ENCODE measurements around the gene SLC7A6.

SLC7A6 gene

GRCh38 chr16:68257906-68258800 lies 6.2 kb upstream of the SLC7A6 start:
- no peak for DNase-seq

DNA sequence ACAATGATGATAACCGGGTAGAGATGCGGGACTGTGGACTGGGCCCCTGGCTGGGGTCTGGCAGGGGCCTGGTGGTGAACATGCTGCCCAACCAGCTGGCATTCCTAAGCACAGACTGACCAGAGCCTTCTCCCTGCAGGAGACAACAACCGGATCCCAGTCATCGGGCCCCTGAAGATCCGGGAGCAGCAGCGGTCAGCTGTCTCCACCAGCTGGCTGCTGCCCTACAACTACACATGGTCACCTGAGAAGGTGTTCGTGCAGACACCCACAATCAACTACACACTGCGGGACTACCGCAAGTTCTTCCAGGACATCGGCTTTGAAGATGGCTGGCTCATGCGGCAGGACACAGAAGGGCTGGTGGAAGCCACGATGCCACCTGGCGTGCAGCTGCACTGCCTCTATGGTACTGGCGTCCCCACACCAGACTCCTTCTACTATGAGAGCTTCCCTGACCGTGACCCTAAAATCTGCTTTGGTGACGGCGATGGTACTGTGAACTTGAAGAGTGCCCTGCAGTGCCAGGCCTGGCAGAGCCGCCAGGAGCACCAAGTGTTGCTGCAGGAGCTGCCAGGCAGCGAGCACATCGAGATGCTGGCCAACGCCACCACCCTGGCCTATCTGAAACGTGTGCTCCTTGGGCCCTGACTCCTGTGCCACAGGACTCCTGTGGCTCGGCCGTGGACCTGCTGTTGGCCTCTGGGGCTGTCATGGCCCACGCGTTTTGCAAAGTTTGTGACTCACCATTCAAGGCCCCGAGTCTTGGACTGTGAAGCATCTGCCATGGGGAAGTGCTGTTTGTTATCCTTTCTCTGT lies 5.1 kb upstream of the SLC7A6 start:
- DNase-seq: no peak

- no peak for DNase-seq
Observed at GRCh38 chr16:68263559-68264127, 683 bp upstream of the SLC7A6 start.

- DNase-seq: peak; percentile 71
Observed at GRCh38 chr16:68265078-68265920, 973 bp downstream of the SLC7A6 start.

- no peak for DNase-seq
Observed at GRCh38 chr16:68267612-68268405, 3.5 kb downstream of the SLC7A6 start.

DNA sequence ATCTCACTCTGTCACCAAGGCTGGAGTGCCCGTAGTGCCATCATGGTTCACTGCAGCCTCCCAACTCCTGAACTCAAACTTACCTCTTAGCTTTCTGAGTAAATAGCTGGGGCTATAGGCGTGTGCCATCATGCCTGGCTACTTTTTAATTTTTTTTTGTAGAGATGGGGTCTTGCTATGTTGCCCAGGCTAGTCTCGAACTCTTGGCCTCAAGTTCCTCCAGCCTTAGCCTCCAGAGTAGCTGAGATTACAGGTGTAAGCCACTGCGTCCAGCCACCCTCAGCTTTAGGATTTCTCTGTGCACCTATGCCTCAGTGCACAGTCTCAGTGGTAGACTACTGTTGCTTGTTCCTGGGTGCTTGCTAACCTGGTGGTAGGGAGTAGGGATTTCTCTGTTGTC lies 5.5 kb downstream of the SLC7A6 start:
- no peak for DNase-seq

DNA sequence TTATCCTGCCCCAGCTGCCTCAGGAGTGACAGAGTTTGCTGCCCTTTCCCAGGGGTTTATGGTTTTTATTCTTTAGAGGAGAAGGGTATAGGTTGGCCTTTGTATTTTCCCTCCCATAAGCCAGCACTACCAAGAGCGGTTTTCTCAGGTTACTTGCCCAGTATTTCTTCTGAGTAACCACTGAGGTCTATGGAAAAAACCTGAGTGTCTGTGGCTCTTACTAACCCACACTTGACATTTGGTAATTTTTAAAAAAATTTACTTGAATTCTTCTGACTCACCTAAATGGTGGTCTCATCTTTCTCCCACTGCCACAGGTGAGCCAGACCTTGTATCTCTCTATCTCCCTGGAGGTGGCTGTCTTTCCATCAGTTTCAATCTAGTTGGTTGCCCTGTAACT lies 6.0 kb downstream of the SLC7A6 start:
- DNase-seq: no peak

DNA sequence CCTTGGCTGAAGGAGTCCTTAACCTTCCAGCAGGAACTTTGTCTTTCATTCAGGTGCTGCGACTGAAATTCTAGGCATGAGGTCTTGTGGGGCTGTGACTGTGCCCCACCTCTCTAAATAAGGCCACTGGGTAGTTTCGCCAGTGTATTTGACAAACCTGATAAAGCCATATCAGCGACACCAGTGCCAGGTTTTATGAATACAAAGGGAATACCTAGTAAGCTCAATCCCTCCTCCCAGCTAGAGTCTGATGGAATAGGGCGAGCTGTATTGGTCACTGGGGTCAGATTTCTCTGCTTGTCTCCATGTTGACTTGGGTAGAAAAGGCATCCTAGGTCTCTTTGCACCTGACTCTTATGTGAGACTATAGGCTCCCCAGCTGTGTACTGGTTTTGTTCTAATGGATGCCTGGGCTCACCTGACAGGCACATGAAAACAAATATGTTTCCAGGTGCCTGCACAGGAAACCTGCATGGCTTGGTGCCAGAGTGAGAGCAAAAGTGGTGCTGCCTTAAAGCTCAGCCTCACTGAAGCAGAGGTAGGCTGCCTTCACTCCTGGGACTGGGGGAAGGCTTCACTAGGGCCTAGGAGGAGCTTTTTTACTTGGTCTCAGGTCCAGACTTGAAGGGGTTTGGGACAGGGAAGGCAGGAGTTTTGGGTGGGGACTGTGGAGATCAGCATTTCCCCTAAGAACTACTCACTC lies 8.3 kb downstream of the SLC7A6 start:
- DNase-seq: peak; percentile 85

DNA sequence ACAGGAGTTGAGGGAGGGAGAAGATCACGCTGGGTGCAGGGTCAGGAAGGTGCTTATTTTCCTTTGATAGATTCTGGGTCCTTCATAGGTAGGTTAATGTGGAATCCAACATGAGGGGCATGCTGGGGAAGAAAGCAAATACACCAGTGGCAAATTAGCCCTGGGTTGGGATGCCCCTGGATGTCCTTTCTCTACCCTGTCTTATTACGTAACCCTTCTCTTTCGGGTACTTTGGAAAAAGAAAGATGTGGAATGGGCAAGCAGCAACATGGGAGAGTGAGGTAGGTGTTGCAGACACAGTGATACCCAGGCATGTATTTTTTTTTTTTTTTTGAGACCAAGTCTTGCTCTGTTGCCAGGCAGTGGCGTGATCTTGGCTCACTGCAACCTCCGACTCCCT lies 9.1 kb downstream of the SLC7A6 start:
- no peak for DNase-seq

GRCh38 chr16:68273896-68274295 lies 9.6 kb downstream of the SLC7A6 start:
- DNase-seq: peak; percentile 42

DNA sequence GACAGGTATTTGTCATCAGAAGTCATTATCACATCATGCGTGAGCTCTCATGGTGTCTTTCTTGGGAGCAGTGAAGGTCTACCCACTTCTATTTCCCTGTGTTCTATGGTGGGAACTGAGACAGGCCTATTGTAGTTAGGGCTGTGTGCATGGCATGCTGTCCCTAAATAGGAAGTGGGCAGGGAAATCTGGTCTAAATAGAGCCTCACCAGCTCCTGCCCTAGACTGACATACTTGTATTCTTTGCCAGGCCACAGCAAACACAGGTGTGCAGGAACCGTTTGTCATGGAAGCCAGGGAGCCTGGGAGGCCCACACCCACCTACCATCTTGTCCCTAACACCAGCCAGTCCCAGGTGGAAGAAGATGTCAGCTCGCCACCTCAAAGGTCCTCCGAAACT lies 10.1 kb downstream of the SLC7A6 start:
- no peak for DNase-seq

DNA sequence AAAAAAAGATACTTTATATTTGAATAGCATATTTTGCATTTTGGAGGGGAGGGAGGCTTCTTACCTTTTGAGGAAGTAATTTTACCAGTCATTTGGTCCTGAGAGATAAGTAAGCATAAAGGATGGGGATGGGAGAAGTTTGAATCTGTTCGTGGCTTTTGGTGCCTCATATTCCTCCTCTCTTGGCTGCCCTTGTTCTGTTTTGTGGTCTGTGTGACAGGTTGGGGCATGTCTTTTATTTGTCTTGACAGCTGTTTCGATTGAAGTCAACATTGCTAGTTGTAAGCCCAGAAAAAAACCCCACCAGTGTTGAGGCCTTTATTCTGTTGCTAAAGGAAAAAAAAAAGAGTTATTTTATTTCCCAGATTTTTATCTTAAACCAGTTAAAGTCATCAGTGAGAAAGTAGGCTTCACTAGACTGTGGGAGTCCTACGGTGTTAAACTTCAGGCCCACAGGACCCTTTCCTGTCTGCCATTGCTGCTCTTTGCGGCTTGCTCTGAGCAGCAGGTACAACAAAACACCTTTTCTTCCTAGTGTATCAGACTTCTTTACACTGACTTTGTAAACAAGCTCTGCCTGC lies 11.4 kb downstream of the SLC7A6 start:
- DNase-seq: peak; percentile 72

GRCh38 chr16:68276223-68276622 lies 11.9 kb downstream of the SLC7A6 start:
- no peak for DNase-seq

DNA sequence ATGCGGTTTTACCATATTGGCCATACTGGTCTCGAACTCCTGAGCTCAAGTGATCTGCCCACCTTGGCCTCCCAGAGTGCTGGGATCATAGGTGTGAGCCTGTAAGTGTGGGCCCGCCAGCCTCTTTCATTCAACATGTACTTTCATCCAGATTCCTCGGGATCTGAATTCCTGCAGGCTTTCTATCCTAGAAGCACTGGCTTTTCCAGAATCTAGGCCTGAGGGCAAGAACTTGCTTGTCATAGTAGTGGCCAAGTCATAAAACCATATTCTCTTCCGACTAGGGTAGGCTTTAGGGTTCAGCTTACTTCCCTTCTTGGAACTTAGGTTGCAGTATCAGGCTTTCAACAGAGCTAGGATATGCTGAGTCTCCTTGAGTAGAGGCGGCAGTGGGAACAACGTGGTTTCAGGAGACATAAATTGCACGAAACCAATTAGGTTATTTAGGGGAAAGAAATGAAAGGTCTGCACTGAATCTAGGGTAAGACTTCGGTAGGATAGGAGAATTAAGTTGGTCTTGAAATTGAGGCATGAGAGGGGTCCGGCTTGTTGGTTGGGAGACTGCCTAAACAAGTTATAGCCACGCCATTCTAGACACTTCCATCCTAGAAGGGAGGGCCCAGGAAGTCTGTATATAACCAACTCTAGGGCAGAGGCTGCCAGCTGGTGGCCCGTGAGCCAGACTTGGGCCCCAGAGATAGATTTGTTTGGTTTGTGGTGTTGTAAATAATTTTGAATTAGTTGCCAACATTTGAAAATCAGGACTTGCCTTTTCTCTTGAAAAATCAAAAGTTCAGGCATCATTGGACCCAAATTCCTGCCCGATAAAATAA lies 15.6 kb downstream of the SLC7A6 start:
- no peak for DNase-seq

GRCh38 chr16:68281368-68282063 lies 17.2 kb downstream of the SLC7A6 start:
- DNase-seq: peak; percentile 62

DNA sequence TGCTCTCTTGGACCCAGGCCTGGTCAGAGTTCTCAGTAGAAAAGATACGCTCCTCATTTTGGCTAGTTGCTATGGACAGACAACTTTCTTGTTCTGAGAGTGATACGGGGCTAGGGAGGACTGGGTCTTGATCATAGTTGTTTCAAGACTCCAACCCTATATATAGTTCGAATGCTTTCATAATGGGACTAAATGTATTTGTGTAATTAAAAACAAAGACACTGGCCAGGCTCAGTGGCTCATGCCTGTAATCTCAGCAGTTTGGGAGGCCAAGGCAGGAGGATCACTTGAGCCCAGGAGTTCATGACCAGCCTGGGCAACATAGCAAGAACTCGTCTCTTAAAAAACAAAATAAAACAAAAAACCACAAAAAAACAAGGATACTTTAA lies 17.7 kb downstream of the SLC7A6 start:
- DNase-seq: no peak

GRCh38 chr16:68283346-68283745 lies 19.0 kb downstream of the SLC7A6 start:
- DNase-seq: no peak

DNA sequence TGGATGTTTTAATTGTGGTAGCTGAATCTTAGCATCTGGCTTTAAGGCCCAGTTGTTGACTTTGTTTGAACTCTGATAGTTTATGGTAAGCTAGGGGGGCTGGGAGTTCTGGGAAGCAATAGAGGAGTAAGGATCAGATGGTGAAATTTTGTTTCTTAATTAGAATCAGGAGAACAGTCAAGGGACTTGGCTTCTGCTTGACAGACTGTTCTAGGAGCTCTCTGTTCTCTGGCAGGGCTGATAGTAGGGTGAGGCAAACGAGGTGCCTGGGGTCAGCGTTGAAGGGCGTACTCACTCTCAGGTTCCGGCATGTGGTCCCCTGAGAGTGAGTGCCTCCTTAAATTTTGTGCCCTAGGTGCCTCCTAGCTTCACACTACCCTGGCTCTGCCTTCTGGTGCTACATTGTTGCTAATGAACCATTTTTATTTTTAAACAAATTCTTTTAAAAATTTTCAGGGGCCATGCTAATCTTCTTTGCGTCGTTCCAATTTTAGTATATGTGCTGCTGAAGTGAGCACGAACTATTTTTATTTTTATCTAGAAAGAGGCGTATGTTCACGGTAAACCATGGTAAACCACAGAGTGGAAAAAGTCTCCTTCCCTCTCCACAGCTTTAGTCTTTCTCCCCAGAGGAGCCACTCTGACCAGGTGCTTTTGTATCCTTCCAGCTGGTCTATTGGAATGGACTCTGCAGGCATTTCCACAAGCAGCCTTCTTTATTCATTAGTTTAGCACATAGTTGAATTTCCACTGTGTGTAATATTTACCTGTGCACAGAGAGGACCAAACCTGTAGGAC lies 19.7 kb downstream of the SLC7A6 start:
- DNase-seq: peak; percentile 36

All from CD4-positive, alpha-beta T cell treated with Interleukin-17A for 4 hours (primary cell).